HCT116 (cell line): Measurements from ENCODE around the gene ARHGAP35. TPM values are rescaled to one million over a fixed set of nuclear protein-coding genes. Genes with fewer than 3 reads are reported as not detected.

Experiments used
- ATAC-seq: fragments of 200-7000 bp; cut with Tn5 transposase; 2 replicates; pipeline ENCODE4 v1.9.1; 2020; ENCODE audit warnings: mild to moderate bottlenecking, moderate library complexity
- BruUV-seq: library from RNA; stranded (reverse); fragments of 400-500 nt; replicated peaks from 2 replicates; lab custom pipeline; 2021; lab: Mats Ljungman, UMichigan
- CTCF ChIA-PET: fragments of 300-600 bp; sonication (Branson Sonifier 250); formaldehyde crosslinking; loops from one replicate; lab custom pipeline; 2021; ENCODE audit warnings: antibody characterized with exemption; lab: Charles Lee
- POLR2A ChIA-PET: fragments of 300-600, 350-600 bp; sonication (Branson Sonifier 250); formaldehyde crosslinking; loops from one replicate; lab custom pipeline; 2021; ENCODE audit warnings: antibody characterized with exemption; lab: Charles Lee
- RAD21 ChIA-PET, 2 experiments: fragments of 300-600 bp; sonication (Branson Sonifier 250); formaldehyde crosslinking; loops; one replicate each; lab custom pipeline; 2023; ENCODE audit warnings: low total read pairs in 2 of 2; ENCODE audit not compliant: uncharacterized antibody in 2 of 2, unreplicated experiment in 2 of 2, low non-redundant PET in 1 of 2; lab: Charles Lee
- DNase-seq: peaks from one replicate; pipeline ENCODE4 v3.0.0-alpha.2; 2010; ENCODE audit warnings: low read depth, low spot score
- H2AFZ ChIP-seq: fragments of 200-600 bp; shearing (Covaris generic), sonication (generic); 2 replicates; pipeline ENCODE4 v1.6.1; 2017; ENCODE audit warnings: low read depth, mixed run types, mixed read lengths, antibody characterized with exemption, low read length; ENCODE audit not compliant: poor library complexity, severe bottlenecking
- H3K27ac ChIP-seq: 2 replicates; pipeline ENCODE4 v1.5.1; 2012; ENCODE audit warnings: low read depth, low read length
- H3K27me3 ChIP-seq: fragments of 200-600 bp; sonication (generic); 2 replicates; pipeline ENCODE4 v1.6.1; 2016; ENCODE audit warnings: mixed run types, low read length, mixed read lengths; ENCODE audit not compliant: insufficient read depth
- H3K36me3 ChIP-seq, 2 experiments: fragments of 200-500 bp in 1 of 2; fragments of 200-600 bp in 1 of 2; sonication (Bioruptor generic) in 1 of 2; sonication (generic) in 1 of 2; 2 replicates each; pipeline versions ENCODE4 v1.5.1 to v1.6.1; 2014 to 2016; ENCODE audit warnings: low read length in 2 of 2, inconsistent platforms in 1 of 2, mixed read lengths in 1 of 2, mixed run types in 1 of 2; ENCODE audit not compliant: insufficient read depth in 2 of 2, control insufficient read depth in 1 of 2
- H3K4me1 ChIP-seq, 2 experiments: fragments of 200-600 bp in 1 of 2; sonication (generic) in 1 of 2; 2 replicates each; pipeline versions ENCODE4 v1.5.1 to v1.6.1; 2012 to 2017; ENCODE audit warnings: low read length in 2 of 2, inconsistent platforms in 1 of 2, mild to moderate bottlenecking in 1 of 2, mixed read lengths in 1 of 2, mixed run types in 1 of 2, moderate library complexity in 1 of 2; ENCODE audit not compliant: insufficient read depth in 2 of 2, control insufficient read depth in 1 of 2
- H3K4me2 ChIP-seq: fragments of 200-600 bp; sonication (generic); 2 replicates; pipeline ENCODE4 v1.6.1; 2017; ENCODE audit warnings: mixed run types, low read length, mixed read lengths
- H3K4me3 ChIP-seq, 2 experiments: fragments of 200-600 bp in 1 of 2; sonication (generic) in 1 of 2; replicated peaks in 1 of 2; 2 replicates each; pipeline ENCODE4 v1.5.1; 2011 to 2016; ENCODE audit warnings: low read length in 2 of 2, control low read depth in 1 of 2, low read depth in 1 of 2, mild to moderate bottlenecking in 1 of 2, mixed read lengths in 1 of 2, mixed run types in 1 of 2
- H3K79me2 ChIP-seq: fragments of 200-600 bp; sonication (generic); 2 replicates; pipeline ENCODE4 v1.6.1; 2017; ENCODE audit warnings: mild to moderate bottlenecking, mixed run types, low read length, moderate library complexity, mixed read lengths; ENCODE audit not compliant: insufficient read depth
- H3K9ac ChIP-seq: fragments of 200-600 bp; sonication (generic); 2 replicates; pipeline ENCODE4 v1.6.1; 2016; ENCODE audit warnings: low read length, mixed read lengths
- H3K9me2 ChIP-seq: fragments of 200-600 bp; sonication (generic), shearing (Covaris generic); 2 replicates; pipeline ENCODE4 v1.6.1; 2017; ENCODE audit warnings: mixed run types, mild to moderate bottlenecking, moderate library complexity; ENCODE audit not compliant: insufficient read depth
- H3K9me3 ChIP-seq, 2 experiments: fragments of 200-500 bp in 1 of 2; fragments of 200-600 bp in 1 of 2; sonication (Bioruptor generic) in 1 of 2; sonication (generic) in 1 of 2; 2 replicates each; pipeline ENCODE4 v1.6.1; 2014 to 2017; ENCODE audit warnings: low read length in 2 of 2, mixed read lengths in 2 of 2, inconsistent platforms in 1 of 2, low read depth in 1 of 2, mild to moderate bottlenecking in 1 of 2, mixed run types in 1 of 2, moderate library complexity in 1 of 2; ENCODE audit not compliant: control insufficient read depth in 1 of 2, insufficient read depth in 1 of 2
- H4K20me1 ChIP-seq: fragments of 200-600 bp; sonication (generic), shearing (Covaris generic); 2 replicates; pipeline ENCODE4 v1.6.1; 2017; ENCODE audit warnings: mixed run types, mild to moderate bottlenecking, moderate library complexity; ENCODE audit not compliant: insufficient read depth
- CEBPB ChIP-seq: IDR thresholded peaks from 2 replicates; pipeline ENCODE4 v1.6.1; 2012; ENCODE audit warnings: low read depth
- CTCF ChIP-seq, 3 experiments: fragments of 200-600 bp in 1 of 3; sonication (generic) in 1 of 3; IDR thresholded peaks in 2 of 3; conservative IDR thresholded peaks in 1 of 3; 2 replicates each; pipeline ENCODE4 v1.5.1; 2012 to 2017; ENCODE audit warnings: low read depth in 2 of 3, low read length in 2 of 3, antibody characterized with exemption in 1 of 3, borderline replicate concordance in 1 of 3, control low read depth in 1 of 3, mild to moderate bottlenecking in 1 of 3, mixed read lengths in 1 of 3, mixed run types in 1 of 3, moderate library complexity in 1 of 3; ENCODE audit not compliant: insufficient read depth in 1 of 3
- ELF1 ChIP-seq: IDR thresholded peaks from 2 replicates; pipeline ENCODE4 v1.6.1; 2012; ENCODE audit warnings: low read depth, borderline replicate concordance
- FOSL1 ChIP-seq: IDR thresholded peaks from 2 replicates; pipeline ENCODE4 v1.6.1; 2012; ENCODE audit warnings: low read depth
- POLR2A ChIP-seq: IDR thresholded peaks from 2 replicates; pipeline ENCODE4 v1.7.0; 2011; ENCODE audit warnings: borderline replicate concordance; ENCODE audit not compliant: insufficient read depth, insufficient read length; ENCODE audit errors: extremely low read depth
- POLR2AphosphoS5 ChIP-seq: IDR thresholded peaks from 2 replicates; pipeline ENCODE4 v1.6.1; 2011; ENCODE audit warnings: mild to moderate bottlenecking, low read depth, low read length, moderate library complexity
- RAD21 ChIP-seq: IDR thresholded peaks from 2 replicates; pipeline ENCODE4 v1.6.1; 2012; ENCODE audit warnings: low read depth, mild to moderate bottlenecking
- SIN3A ChIP-seq: IDR thresholded peaks from 2 replicates; pipeline ENCODE4 v1.6.1; 2012; ENCODE audit warnings: low read depth
- TCF7L2 ChIP-seq: IDR thresholded peaks from 2 replicates; pipeline ENCODE4 v1.7.0; 2011; ENCODE audit warnings: borderline replicate concordance, inconsistent platforms; ENCODE audit not compliant: insufficient read depth, insufficient read length; ENCODE audit errors: extremely low read depth
- ZBTB33 ChIP-seq: IDR thresholded peaks from 2 replicates; pipeline ENCODE4 v1.6.1; 2011; ENCODE audit warnings: mild to moderate bottlenecking, low read length, moderate library complexity; ENCODE audit not compliant: insufficient replicate concordance; ENCODE audit errors: extremely low read depth
- ZFX ChIP-seq: fragments of 450-650 bp; IDR thresholded peaks from 2 replicates; pipeline ENCODE4 v1.6.1; 2017
- ZNF274 ChIP-seq: fragments of 200-500 bp; sonication (Bioruptor generic); IDR thresholded peaks from 2 replicates; pipeline ENCODE4 v1.6.1; 2014; ENCODE audit warnings: mild to moderate bottlenecking, low read depth, low read length, inconsistent platforms
- intact Hi-C: fragments of 100-400 bp; cut with micrococcal nuclease; formaldehyde crosslinking; loops from 2 replicates; pipeline ENCODE4 v1.10.0; 2022
- total RNA-seq: library from RNA; stranded (reverse); gene quantifications from one replicate; pipeline ENCODE4 v1.2.1, GENCODE V29; 2021; ENCODE audit not compliant: unreplicated experiment

The ARHGAP35 gene
- total RNA-seq, 1 experiment from 2014 or later = 47.6 TPM

GRCh38 chr19:46834984-46835383 lies 25.8 kb upstream of the ARHGAP35 start:
- Histone ChIP-seq H3K36me3 (peaks cover 12 to 18% of the 10 kb centered on the region in 2 experiments), H3K4me2 (no peak overlapping the region), H3K27me3 (no peaks in the 10 kb centered on the region), H4K20me1 (no peaks in the 10 kb centered on the region), H2AFZ (no peak overlapping the region), H3K9me2 (no peaks in the 10 kb centered on the region), H3K27ac (no peak overlapping the region), H3K4me1 (peaks cover 3 to 14% of the 10 kb centered on the region in 2 experiments; a peak in 3 of 4 replicates), H3K79me2 (peaks cover 8% of the 10 kb centered on the region), H3K9me3 (no peaks in the 10 kb centered on the region), H3K9ac (no peak overlapping the region), H3K4me3 (no peak overlapping the region)
- no TSS peak for BruUV-seq
- ChIA-PET RAD21 (interaction anchor here in 1 of 2 experiments (0.7 kb wide), 1 partner anchor 50 kb away, joined by 3 read pairs; no protein-coding TSS in a partner anchor), POLR2A (no interaction called here), CTCF (no interaction called here)
- ATAC-seq (no peak), DNase-seq (no peak)
- no peak for TF ChIP-seq CEBPB
- no peak for TF ChIP-seq POLR2A
- no peak for TF ChIP-seq POLR2AphosphoS5
- no peak for TF ChIP-seq ZNF274
- TF ChIP-seq SIN3A = no peak
- no peak for TF ChIP-seq TCF7L2
- no peak for TF ChIP-seq CTCF (IDR thresholded peaks at IDR 0.05 in 2 of 3, conservative IDR thresholded peaks at IDR 0.05 in 1 of 3; ENCODE audit: borderline replicate concordance in 1 of 3, insufficient read depth in 1 of 3, low read depth in 2 of 3, low read length in 2 of 3)
- TF ChIP-seq ELF1 = no peak
- TF ChIP-seq RAD21 = no peak
- no peak for TF ChIP-seq FOSL1
- TF ChIP-seq ZFX = no peak
- no peak for TF ChIP-seq ZBTB33
- intact Hi-C loops = loop anchor here (5.0 kb wide), 1 partner anchor 48 kb away; the partner anchor contains the start of gene SLC1A5
